Activated CD4-positive, alpha-beta T cell treated with anti-CD3 and anti-CD28 coated beads, Interleukin-2, amount 50 U/mL, for 48 hours (primary cell): Measurements from ENCODE around the gene NIN.
A peak's percentile ranks its signal among the peaks of the same experiment; 100 is the strongest.
"Not testable (repeated sequence)": the region's sequence is repeated elsewhere in the genome, so short reads cannot be mapped to it uniquely, and the experiment has no call there.

Source experiments
- DNase-seq, 2 experiments: peaks; one replicate each; pipeline ENCODE4 v3.0.0-alpha.2; 2020

The NIN gene

DNA sequence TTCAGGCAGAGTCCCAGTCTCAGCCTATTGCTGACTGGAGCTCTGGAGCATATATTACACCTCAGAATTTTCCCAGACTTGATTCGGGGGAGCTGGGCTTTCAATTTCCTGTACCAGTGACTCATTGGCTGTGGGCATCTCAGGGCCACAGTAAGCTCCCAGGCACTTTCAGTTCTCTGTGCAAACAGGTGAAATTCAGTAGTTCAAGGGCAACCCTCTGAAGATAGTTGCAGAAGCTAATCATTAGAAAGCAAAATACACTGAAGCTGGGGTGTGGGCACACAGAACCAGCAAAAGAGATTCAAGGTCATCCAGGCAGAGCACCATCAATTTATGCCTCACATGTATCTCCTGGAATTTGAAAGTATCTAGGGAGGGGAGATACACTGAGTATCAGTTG, 8.1 kb upstream of the NIN start:
- DNase-seq: no peak

DNA sequence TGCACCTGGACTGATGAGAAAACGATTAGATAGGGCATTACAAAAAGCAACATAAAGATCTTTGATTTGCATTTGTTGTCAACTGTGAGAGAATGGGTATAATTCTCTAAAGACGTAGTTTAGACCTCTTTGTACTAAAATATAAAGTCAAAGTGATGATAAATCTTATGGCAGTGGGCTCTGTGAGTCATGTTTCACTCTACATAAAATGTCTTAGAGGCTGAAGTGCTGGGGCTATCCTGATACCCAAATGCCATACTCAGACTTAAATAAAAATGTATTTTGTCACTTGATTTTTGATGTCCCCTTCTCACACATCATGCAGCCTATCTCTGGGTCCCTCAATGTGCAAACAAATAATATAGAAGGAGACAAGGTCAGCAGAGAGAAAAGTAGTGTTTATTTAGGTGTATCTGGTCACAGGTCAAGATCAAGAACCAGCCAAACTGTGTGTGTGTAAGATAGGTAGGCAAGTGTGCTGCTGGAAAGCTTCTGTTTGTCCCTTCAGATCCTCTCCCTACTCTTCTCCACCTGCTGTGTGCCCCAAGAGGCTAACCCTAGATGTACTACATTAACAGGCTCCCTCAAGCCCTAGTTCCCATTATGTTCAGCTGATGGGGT, 7.0 kb upstream of the NIN start:
- no peak for DNase-seq

DNA sequence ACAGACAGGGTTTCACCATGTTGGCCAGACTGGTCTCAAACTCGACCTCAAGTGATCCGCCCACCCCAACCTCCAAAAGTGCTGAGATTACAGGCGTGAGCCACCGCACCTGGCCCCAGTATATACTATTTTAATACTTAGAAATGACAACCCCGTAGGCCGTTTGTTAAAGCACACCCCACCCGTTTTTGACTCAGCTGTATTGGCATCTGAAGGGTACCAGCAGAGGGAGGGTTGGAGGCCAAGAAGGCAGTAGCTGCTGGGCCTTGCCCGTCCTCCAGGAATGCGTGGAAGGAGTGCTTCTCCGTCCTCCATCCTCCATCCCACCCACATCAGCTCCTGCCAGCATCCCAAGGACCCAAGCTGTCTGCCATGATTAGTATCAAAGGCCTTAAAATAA, 6.3 kb upstream of the NIN start:
- DNase-seq: no peak

DNA sequence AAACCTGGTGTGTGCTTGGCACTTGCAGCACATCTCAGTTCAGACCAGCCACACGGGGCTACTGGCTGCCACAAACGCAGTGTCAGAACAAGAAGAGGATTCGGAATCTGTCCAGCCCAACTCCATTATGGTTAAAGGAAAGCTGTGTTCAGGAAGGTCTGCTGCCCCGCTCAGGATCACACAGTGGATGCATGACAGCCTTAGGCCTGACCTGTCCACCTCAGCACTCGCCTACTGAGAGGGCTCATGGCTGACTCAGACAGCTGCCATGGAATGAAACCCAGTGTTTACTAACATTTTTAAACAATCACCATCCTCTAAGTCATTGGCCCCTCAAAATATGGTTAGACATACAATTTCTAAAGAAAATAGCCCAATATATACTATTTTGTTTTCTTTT, 5.6 kb upstream of the NIN start:
- DNase-seq: no peak

DNA sequence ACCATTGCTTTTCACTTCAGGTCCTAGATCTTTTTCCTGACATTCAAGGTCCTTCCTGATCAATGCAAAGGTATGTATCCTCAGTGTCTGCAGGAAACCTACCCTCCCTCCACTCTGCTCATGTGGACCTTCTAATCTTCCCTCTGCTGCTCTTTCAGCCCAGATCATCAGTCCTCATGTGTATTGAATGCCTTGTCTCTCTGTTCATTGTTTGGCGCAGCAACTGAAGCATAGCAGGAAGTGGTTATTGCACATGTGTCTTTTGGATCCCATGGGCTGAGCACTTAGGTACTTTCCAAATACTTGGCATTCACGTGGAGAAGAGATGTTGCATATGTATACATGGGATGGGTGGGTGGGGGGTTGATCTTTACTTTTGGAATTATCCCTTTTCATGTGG, 4.3 kb upstream of the NIN start:
- DNase-seq: no peak

DNA sequence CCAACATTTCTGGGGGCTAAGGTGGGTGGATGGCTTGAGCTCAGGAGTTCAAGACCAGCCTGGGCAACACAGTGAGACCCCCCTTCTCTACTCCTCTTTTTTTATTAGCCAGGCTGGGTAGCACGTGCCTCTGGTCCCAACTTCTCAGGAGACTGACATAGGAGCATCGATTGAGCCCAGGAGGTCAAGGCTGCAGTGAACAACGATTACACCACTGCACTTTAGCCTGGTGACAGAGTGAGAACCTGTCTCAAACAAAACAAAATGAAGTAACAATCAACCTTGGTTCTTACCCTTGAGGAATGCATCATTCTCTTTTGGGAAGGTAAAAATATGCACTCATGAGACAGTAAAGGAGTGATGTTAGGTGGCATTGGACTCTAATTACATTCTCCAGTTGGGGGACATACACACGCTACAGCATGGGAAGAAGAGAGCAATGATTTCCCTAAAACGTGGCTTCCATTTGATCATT, 3.9 kb upstream of the NIN start:
- no peak for DNase-seq

DNA sequence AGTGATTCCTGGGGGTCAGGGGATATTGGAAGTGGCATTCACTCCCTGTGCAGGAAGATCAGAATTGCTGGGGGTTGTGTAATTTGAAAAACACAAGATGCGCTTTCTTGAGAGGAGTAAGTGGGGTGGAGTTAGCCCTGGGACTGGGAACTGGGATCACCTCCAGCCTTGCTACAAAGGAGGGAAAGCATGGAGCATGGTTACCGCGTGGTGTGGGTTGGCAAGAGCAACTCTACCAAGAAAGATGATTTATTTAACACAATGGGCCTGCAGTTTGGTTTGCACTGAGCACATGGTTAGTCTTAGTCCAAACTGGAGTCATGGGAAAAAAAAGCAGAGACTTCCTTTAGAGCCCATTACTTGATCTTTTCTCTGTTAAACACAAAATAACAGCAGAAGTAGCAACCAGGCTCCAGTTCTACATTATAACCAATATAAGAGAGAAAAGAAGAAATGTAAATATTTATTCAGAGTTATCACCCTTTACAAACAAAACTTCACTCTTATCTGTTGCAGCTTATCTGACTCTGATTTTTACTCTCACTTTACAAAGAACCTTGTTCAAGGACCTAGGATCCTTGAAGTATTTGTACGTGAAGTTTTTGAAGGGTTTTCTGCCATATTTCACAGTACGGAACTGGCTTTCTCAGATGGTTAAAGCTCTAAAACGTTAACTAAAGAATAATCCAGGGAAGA, 2.1 kb upstream of the NIN start:
- no peak for DNase-seq

DNA sequence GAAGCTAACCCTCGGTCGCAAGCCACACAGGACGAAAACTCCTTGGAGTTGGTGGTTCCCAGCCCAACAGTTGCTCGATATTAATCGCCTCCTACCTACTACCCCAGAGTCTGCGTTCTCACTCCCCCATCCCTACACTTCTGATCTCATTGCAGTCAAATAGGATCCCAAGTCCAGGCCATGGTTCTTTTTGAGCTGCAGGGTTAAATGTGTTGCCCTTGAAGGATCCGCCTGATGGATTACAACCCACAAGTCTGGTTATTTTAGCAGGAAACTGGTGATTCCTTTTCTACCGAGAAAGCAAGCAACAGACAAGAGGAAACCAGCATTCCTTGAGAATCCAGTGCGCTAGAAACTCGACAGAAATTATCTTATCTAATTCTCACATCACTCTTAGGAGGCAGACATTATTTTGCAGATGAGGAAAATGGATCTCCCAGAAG, 785 bp upstream of the NIN start:
- no peak for DNase-seq

DNA sequence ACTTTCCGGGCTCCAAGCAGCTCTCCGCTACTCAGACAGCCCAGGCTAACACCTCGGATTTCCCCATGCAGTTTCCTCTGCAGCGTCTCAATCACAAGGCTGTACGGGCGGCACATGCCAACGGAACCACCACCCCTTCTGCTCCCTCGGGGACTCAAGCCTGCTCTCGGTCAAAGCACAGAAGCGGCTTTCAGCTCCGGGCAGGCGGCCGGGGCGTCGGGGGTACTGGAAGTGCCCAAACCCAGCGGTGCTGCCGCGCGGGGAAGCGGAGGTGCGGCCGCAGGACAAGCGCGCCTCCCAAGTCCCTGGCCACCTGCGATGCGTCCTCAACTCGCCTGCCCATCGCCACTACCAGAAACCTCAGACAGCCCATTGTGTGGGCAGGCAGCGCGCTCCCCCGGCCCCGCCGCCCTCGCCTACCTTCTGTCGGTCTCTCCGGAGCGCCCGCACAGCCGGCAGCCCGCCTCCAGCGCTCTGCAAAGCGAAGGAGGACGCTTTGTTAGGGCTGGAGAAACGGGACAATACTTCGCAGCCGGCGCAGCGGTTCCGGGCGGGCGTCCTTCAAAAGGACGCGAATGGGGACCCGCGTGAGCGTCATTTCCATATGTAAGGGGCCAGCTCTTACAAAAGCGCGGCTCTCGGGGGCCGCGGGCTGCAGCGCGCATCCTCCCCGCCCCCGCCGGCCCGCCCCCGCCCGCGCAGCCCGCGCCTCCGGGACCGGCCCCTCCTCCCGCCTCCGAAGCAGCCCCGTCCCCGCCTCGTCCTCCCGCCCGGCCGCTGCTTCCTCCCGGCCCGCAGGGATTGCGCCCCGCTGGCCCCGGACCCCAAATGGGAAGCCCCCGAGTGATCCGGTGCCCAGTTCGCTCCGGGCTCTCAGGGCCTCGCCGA, 674 bp downstream of the NIN start:
- DNase-seq: peak; percentile 61 to 67

DNA sequence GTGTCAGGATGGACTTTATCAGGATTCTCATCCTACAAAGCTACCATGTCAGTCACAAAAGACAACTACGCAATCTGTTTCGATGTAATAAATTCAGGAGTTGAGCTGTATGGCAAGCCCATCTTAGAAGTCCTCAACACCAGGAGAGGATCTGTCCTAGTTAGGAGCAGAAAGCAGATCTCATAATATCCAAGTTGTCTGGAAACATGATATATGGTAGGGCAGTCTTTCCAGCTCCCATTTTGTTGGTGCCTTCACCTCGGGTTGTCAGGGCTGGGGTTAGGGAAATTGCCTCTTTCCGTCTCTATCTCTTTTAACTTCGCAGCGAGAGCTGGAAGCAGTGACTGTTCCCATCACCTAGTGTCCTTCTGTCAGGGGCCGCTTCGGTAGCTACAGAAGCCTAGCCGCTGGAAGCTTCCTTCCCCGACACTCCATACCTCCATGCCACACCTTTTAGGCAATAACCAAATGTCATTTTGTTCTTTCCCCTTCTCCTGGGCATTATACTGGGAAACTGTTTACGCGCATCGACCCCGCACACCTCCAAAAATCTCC, 1.4 kb downstream of the NIN start:
- DNase-seq: peak in 1 of 2 experiments; percentile 14

DNA sequence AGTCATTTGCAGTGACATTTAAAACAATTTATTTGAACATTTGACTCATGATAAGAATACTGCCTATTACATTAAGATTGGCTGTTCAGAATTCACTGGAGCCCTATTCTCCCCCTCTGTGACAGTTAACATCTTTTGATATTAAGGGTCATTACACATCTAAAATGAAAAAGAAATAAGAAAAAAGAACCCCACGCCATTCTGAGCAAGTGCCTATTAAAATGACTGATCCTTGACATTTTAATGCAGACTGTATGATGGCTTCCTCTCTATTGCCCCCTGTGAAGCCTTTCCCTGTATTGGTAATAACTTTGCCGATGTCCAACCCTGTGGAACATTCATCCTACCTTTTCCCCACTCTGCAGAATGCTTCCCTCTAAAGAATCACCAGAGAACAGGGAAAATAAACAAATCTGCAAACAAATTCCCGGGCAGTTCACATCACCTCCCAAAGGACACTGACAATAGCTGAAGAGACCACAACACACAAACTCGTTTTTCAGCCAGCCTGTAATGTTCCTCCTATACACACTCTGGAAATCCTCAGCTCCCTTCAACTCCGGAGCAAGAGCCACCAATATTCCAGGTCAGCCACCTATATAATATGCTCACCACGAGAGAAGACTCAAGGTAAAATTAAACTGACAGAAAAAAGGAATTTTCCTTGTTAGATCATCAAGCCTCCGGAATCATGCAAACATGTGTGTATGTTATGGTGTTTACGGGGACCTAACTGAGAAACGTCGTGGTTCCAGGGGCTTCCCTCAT, 2.1 kb downstream of the NIN start:
- DNase-seq: no peak

DNA sequence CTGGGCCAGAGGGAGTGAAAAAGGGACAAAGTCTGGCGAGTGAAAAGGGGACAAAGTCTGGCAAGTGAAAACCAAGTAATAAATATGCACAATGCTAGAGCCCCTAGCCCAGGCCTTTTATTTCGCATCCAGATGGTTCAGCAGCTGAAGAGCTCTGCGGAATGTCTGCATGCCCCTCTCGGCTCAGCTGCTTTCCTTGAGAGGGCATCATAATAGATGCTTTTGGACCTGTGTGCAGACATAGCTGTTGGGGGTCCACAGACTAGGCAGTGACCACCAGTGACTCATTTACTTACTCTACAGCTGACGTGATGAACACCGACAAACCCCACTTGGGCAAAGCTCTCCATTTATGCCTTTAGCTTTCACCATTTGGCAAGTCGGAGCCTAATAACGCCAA, 4.3 kb downstream of the NIN start:
- DNase-seq: no peak

DNA sequence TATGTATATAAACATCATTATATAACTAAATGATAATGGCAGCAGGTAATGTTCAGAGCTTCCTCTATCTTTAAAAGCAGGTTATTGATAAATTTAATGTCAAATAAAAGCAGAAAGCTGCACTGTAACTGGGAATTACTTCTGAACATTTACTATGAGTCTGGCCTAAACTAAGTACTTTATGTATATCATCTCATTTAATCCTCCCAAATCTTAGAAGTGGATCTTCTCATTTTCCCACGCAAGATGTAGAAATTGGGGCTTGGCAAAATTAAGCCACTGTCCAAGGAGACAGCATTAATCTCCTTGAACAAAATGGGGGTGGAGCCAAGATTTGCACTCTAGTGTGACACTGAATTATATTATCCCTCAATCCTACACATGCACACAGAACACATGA, 5.7 kb downstream of the NIN start:
- no peak for DNase-seq

DNA sequence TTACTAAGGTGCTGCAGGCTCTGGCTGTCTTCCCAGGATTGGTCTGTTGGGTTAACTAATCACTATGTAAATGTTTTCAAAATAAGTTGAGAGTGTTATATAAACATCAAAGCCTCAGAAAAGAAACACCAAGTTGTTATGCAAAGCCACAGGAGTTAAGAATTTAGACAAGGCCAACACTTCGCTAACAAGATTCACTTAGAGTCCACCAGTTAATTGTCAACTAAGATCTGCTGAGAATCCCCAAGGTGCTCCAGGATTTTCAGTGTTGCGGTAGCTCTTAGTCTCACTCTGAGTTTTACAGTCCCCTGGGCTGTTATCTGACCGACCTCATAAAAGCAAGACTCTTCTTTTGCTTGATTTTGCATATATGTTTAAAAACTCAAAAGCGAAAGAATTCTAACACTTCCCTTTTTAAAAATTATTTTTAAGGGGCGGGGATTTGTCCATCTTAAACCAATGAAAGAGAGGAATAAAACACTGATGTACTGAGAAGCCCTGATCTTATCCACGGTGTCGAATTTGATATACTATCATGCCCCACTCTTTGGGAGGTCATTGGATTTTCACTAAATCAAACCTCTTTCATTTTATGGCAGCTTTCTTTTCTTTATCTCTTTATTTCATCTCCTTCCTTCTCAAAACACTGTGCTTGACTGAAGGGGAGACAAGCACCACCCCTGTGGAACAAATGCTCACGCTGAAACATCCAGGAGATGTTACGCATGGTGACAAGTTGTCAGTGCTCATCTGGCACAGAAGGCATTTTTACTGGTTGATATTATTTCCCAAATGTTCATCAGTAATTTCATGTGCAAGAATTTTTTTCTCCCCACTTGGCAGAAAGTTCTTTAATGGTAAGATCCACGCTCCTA, 7.0 kb downstream of the NIN start:
- DNase-seq: no peak

DNA sequence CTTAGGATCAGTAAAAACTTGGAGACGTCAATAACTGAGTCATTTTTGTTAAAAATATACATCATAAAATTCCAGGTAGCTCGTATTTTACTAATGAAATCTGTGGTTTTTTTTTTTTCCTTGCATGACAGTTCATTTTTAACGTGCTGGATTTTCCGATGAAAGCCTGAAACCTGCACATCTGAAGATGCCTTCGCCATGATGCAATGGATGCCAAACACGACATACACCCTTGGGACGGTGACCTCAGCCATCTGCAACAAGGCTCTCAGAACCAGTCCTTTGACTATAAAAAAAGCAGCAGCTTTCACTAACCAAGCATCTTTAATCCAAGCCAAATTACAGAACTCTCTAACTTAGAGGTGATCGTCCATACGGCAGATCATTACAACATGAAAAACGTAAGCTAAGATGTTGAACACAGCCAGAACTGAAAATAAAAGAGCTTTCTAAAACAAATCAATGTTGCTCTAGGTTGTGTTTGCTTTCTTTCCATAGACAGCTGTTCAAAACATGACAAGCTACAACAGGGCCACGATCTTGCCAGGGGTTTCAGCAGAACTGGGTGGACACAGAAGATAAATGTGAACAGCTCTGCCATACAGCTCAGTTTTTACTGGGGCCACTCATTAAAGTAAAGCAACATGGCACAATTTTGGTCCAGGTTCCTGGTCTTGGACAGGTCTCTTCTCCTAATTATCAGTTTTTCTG, 7.8 kb downstream of the NIN start:
- peak; percentile 17 to 40 for DNase-seq

DNA sequence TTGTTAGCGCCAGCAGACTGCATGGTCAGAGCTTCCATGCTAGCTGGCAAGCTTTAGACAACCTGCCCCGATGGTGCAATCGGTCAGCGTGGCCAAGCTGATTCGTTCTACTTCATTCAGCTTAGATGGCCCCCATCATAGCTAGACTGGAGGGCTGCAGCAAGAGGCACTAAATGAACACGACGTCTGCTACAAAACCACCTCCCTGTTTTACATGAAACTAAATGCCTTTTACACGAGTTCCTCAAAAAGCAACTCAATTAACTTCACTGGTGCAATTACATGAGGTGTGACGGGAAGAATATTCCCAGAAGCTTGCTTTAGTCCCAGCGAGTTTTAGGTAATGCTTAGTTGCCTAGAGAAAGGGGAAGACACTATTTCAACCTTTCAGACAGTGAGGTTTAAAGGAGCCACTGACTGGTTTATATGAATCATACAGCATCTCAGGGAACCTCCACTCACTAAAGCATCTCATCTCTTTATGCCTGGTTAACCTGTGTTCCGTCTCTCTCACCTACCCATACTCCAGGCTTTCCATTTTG, 8.4 kb downstream of the NIN start:
- DNase-seq: peak in 1 of 2 experiments; percentile 16

DNA sequence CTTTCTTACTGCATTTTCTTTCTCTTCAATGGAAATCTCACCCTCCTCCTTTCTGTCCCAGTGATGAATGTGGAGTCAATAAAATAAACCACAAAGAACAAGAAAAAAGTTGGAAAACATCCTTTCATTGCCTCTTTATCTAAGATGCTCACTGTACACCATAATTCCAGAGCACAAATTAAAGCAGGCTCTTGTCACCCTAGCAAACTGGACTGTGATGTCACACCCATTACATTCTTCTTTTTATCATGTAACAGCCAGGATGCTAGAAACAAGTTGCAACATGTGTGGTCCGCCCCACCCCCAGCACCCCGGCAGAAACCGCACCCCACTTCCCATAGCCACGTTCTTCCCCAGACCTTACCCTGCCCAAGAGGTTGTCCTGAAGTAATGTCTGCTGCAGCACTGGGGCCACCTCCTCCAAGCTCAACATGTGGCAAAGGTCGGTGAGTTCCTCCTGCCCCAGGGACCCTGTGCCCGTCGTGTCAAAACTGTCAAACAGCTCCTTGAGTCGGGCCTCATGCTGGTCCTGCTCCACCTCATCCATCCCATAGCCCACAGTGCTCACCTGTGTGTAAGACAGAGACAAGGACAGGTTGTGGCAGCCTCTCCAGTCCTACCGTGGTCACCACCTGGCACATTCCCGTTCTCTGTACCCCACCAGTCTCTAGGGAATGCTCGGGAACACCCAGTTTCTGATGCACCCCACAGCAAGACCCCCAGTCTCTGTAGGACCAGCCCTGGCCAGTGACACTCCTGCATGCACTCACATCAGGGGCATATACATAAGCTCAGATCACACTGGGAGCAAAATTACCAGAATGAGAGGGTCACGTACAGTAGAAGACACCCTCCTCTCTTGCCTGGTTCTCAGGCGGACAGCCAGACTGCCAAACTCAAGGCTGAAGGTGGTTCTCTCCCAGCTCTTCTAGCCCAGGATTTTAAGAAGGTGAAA, 9.2 kb downstream of the NIN start:
- peak; percentile 34 to 48 for DNase-seq

DNA sequence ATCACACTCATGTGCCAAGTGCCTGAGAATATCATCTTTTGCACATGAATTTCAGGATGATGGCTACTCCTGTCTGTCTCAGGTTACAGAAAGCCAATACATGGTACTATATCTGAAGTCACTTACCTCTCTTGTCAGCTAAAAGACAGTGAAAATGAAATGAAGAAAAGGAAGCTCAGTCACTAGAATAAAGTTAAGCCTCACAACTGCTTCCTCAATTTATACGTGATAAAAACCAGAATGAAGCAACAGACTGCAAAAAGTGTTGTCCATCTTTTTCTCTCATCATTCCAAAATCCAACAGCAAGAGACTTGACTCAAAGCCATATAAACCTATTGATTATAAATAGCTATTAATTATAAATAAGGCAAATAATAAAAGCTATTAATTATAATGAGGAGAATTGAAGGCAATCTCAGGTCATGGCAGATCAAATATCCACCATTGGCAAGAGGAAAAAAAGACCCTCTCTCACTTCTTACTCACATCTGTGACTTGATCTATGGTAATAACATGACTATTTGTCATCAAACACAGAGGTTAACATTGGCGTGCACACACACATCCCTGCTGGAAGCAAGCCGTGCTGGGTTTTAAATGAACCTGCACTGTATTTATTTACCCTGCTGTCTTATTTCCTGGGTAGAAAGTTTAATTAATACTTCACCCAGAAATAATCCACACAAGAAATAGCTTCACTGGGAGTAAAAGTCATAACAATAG, 10.0 kb downstream of the NIN start:
- DNase-seq: no peak

DNA sequence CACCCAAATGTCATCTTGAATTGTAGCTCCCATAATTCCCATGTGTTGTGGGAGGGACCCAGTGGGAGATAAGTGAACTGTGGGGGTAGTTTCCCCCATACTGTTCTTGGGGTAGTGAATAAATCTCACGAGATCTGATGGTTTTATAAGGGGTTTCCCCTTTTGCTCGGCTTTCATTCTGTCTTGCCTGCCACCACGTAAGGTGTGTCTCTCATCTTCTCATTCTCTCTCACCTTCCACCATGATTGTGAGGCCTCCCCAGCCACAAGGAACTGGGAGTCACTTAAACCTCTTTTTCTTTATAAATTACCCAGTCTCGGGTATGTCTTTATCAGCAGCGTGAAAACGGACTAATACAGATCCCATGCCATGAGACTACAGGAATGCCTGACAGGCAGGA, 11.7 kb downstream of the NIN start:
- DNase-seq: not testable (repeated sequence)
